WTC11 (cell line): ENCODE data around the gene TCEAL9.

Experiments
- CREB1 ChIP-seq: sonication (generic); formaldehyde crosslinking; IDR thresholded peaks from 2 replicates; pipeline ENCODE4 v1.8.0; 2023; ENCODE audit warnings: mild to moderate bottlenecking, missing genetic modification reagents
- CTCF ChIP-seq: fragments of 200-600 bp; IDR thresholded peaks from 2 replicates; pipeline ENCODE4 v1.8.0; 2022; ENCODE audit warnings: antibody characterized with exemption
- E2F4 ChIP-seq: sonication (generic); formaldehyde crosslinking; IDR thresholded peaks from 2 replicates; pipeline ENCODE4 v1.8.1; 2022; ENCODE audit warnings: low read depth, mild to moderate bottlenecking, moderate library complexity, missing genetic modification reagents, borderline replicate concordance
- GTF2I ChIP-seq: fragments of 250-450 bp; sonication (Bioruptor Pico); conservative IDR thresholded peaks from 2 replicates; pipeline ENCODE4 v1.4.0; 2021; ENCODE audit warnings: mild to moderate bottlenecking
- MAX ChIP-seq: sonication (generic); formaldehyde crosslinking; IDR thresholded peaks from 2 replicates; pipeline ENCODE4 v1.8.0; 2022; ENCODE audit warnings: mild to moderate bottlenecking, missing genetic modification reagents

- TF ChIP-seq CTCF (no peak), GTF2I (CRISPR knock-in tag) (no peak), CREB1 (CRISPR knock-in tag) (no peak), E2F4 (CRISPR knock-in tag) (no peak), MAX (no peak)
These were observed 22.7 kb downstream of the TCEAL9 start for GRCh38 chrX:103378990-103379389.
